SK-N-MC (cell line): Measurements from ENCODE around the gene GATA6.

ENCODE experiments used
- EZH2 ChIP-seq: fragments of 200-600 bp; sonication (generic); IDR thresholded peaks from one replicate; pipeline ENCODE4 v1.6.1; 2017; ENCODE audit warnings: antibody characterized with exemption
- FOXP2 ChIP-seq: optimal IDR thresholded peaks from 2 replicates; pipeline ENCODE3; 2011; ENCODE audit warnings: mild to moderate bottlenecking, moderate library complexity; ENCODE audit not compliant: insufficient read depth; ENCODE audit errors: extremely low read length, control extremely low read depth
- POLR2AphosphoS5 ChIP-seq: IDR thresholded peaks from 2 replicates; pipeline ENCODE4 v1.6.1; 2012; ENCODE audit warnings: mild to moderate bottlenecking, low read depth, low read length, borderline replicate concordance

DNA sequence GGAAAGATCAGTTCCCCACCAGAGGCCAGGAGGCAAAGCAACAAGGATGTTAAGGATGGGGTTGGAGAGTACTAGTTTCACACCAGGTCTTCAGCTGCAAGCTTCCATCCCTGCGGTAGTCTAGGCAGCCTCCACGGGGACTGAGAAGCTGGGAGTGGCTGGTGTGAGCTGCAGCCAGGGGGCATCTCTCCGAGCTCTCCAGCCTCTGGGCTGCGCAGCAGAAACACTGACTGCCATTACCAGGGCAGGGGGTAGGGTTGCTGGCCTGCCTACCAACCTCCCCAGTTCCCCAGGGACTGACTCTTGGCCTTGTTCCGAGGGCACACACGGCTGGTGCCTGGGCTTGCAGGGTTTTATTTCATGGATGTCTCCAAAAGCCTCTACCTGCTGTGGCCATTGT is 15.9 kb downstream of the GATA6 start:
- TF ChIP-seq EZH2: no peak
- no peak for TF ChIP-seq POLR2AphosphoS5
- TF ChIP-seq FOXP2: no peak
